ENCODE data around the gene ALOX5AP.

- TF ChIP-seq POLR2A (IDR thresholded peaks at IDR 0.05; ENCODE audit: low read depth), result no peak
- no peak for TF ChIP-seq CTCF (IDR thresholded peaks at IDR 0.05)
- TF ChIP-seq POLR2AphosphoS5 (IDR thresholded peaks at IDR 0.05), result no peak
Measured at GRCh38 chr13:30759748-30760147, 24.4 kb downstream of the ALOX5AP start.
